GM12878 (cell line): ENCODE measurements around the gene ACTR2.

Experiments used
- ASH2L ChIP-seq: fragments of 300-600, 200-600 bp; sonication (generic); IDR thresholded peaks from 2 replicates; pipeline ENCODE4 v1.6.1; 2017; ENCODE audit warnings: low read depth, mild to moderate bottlenecking, borderline replicate concordance
- CTCF ChIP-seq, 3 experiments: IDR thresholded peaks in 2 of 3; conservative IDR thresholded peaks in 1 of 3; 2 replicates each; pipeline ENCODE4 v1.5.1; 2011; ENCODE audit warnings: low read depth in 3 of 3, low read length in 3 of 3, mild to moderate bottlenecking in 3 of 3, control low read depth in 2 of 3, moderate library complexity in 2 of 3, inconsistent platforms in 1 of 3, mixed read lengths in 1 of 3; ENCODE audit not compliant: control insufficient read depth in 2 of 3, insufficient read depth in 1 of 3; ENCODE audit errors: extremely low read depth in 1 of 3
- EED ChIP-seq: sonication (generic); IDR thresholded peaks from 2 replicates; pipeline ENCODE4 v1.6.1; 2016; ENCODE audit warnings: antibody characterized with exemption, low read depth
- EP300 ChIP-seq, 2 experiments: fragments of 150-350 bp in 1 of 2; IDR thresholded peaks; 2 replicates each; pipeline ENCODE4 v1.6.1; 2011 to 2012; ENCODE audit warnings: low read depth in 2 of 2, low read length in 2 of 2, borderline replicate concordance in 1 of 2, improper control_type of control experiment in 1 of 2, inconsistent platforms in 1 of 2; ENCODE audit not compliant: control insufficient read depth in 1 of 2
- ETV6 ChIP-seq, 2 experiments: fragments of 450-650 bp in 1 of 2; IDR thresholded peaks in 1 of 2; conservative IDR thresholded peaks in 1 of 2; 2 replicates each; pipeline ENCODE4 v1.6.1; 2014; ENCODE audit warnings: antibody characterized with exemption in 1 of 2, borderline replicate concordance in 1 of 2, low read depth in 1 of 2, mild to moderate bottlenecking in 1 of 2, moderate library complexity in 1 of 2
- MYC ChIP-seq: IDR thresholded peaks from 2 replicates; pipeline ENCODE4 v1.6.1; 2011; ENCODE audit warnings: mild to moderate bottlenecking, low read length, moderate library complexity, inconsistent platforms; ENCODE audit not compliant: insufficient read depth, insufficient replicate concordance, insufficient read length, severe bottlenecking
- PBX3 ChIP-seq: IDR thresholded peaks from 2 replicates; pipeline ENCODE4 v1.6.1; 2011; ENCODE audit warnings: mild to moderate bottlenecking, low read depth, low read length, moderate library complexity; ENCODE audit not compliant: insufficient replicate concordance
- TF ChIP-seq, protein P1 (sequence below): fragments of 450-650 bp; IDR thresholded peaks from 2 replicates; pipeline ENCODE4 v1.6.1; 2017; ENCODE audit warnings: mild to moderate bottlenecking

DNA sequence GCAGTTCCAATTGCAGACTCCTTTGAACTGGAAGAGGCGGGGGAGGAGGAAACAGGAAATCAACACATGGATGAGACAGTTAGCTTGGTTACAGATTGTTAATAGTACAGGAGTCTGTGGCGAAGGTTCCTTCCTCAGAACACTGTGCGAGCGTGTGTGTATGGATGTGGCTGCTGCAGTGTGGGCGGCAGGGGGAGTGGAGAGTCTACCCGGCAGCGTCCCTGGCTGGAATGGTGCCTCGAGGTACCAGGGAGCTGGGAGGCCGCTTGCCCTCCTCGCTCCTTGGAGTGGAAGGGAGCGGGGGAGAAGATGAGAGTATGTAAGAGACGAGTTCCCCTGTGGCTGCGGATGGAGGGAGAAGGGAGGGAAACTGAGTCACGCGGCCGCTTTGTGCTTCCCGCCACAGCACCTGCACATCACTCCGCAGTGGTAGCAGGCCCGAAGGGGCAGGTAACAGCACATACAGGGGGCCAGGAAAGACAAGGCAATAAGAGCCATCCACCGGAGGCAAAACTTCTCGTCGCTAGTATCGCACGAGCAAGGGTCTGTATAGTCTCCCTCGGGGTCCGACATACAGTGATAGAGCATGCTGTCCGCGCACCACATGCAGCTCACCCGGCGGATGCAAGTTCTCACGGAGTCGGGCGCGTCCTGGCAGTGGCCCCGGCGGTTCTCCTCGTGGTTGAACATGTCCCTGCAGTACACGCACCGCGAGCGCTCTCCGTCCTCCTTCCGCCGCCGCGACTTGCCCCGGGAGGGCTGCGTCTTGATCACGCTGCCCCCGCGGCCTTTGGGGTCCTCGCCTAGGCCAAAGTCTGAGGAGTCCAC is 85.7 kb downstream of the ACTR2 start:
- TF ChIP-seq MYC: no peak
- no peak for TF ChIP-seq ETV6 (conservative IDR thresholded peaks at IDR 0.05 in 1 of 2, IDR thresholded peaks at IDR 0.05 in 1 of 2; ENCODE audit: borderline replicate concordance in 1 of 2, low read depth in 1 of 2)
- TF ChIP-seq EED: no peak
- TF ChIP-seq, protein P1, sequence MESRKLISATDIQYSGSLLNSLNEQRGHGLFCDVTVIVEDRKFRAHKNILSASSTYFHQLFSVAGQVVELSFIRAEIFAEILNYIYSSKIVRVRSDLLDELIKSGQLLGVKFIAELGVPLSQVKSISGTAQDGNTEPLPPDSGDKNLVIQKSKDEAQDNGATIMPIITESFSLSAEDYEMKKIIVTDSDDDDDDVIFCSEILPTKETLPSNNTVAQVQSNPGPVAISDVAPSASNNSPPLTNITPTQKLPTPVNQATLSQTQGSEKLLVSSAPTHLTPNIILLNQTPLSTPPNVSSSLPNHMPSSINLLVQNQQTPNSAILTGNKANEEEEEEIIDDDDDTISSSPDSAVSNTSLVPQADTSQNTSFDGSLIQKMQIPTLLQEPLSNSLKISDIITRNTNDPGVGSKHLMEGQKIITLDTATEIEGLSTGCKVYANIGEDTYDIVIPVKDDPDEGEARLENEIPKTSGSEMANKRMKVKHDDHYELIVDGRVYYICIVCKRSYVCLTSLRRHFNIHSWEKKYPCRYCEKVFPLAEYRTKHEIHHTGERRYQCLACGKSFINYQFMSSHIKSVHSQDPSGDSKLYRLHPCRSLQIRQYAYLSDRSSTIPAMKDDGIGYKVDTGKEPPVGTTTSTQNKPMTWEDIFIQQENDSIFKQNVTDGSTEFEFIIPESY: no peak
- TF ChIP-seq EP300 (IDR thresholded peaks at IDR 0.05; ENCODE audit: borderline replicate concordance in 1 of 2, control insufficient read depth in 1 of 2, low read depth in 2 of 2, low read length in 2 of 2): no peak
- no peak for TF ChIP-seq CTCF (IDR thresholded peaks at IDR 0.05 in 2 of 3, conservative IDR thresholded peaks at IDR 0.05 in 1 of 3; ENCODE audit: control insufficient read depth in 2 of 3, extremely low read depth in 1 of 3, insufficient read depth in 1 of 3, low read depth in 3 of 3, low read length in 3 of 3)
- TF ChIP-seq ASH2L: no peak
- TF ChIP-seq PBX3: no peak
